ENCODE data around the gene SASH1. TPM values are rescaled to one million over a fixed set of nuclear protein-coding genes. Genes with fewer than 3 reads are reported as not detected.
A peak's percentile ranks its signal among the peaks of the same experiment; 100 is the strongest.

The SASH1 gene
- total and polyA plus RNA-seq, 2 of the 8 experiments (the other 6 are each of a cell fraction or from before 2014, with no cell fraction given) = 6.0 to 20.2 TPM

DNA sequence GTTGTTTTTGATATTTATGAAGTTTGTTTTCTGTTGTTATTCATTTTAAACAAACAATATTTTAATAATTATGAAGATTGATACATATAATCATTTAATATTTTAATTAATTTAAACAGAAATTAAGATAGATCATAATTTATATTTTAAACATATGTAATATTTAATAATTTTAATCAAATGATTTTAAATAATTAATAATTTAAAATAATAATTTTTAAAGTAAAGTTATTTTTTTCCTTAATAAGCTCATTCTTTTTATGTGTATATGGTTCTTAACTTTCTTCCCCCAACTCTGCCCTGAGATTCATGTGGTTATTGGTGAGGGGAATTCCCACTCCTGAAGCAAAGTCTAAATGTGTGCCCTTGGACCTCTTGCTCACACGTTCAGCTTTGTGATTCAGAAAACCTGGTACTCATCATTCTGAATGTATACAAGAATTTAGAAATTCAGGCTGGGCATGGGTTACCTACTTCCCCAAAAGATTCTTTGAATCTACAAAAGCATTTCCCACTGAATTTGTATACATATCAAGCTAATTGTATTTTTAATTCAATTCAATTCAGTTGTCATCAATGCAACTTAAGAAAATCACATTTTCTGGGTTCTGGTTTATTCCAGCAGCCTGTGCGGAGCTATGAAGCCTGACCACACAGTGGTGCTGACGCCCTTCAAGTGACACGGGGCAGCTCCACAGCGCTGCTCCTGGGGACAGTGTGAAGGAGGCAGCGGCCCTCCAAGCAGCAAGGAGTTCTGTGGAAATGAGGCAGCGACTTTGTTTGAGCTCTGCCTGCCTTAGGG is 235.2 kb downstream of the SASH1 start (continued):
- peak; percentile 92 to 100 (median 98) for TF ChIP-seq CTCF (IDR thresholded peaks at IDR 0.05; ENCODE audit: control extremely low read depth in 1 of 3, insufficient read depth in 1 of 3, low read depth in 1 of 3, low read length in 3 of 3)
- TF ChIP-seq, protein P1, sequence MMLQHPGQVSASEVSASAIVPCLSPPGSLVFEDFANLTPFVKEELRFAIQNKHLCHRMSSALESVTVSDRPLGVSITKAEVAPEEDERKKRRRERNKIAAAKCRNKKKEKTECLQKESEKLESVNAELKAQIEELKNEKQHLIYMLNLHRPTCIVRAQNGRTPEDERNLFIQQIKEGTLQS (IDR thresholded peaks at IDR 0.05; ENCODE audit: insufficient read depth, low read depth, low read length) = 0 out of 2 replicates have a peak, but pooled peaks have one; percentile 14
- no peak for TF ChIP-seq MAX (IDR thresholded peaks at IDR 0.05)
- peak; percentile 58; the same call in 1 of the 2 replicates for TF ChIP-seq JUND (IDR thresholded peaks at IDR 0.05; ENCODE audit: low read length)

Measured in H1 (cell line).